SK-N-MC (cell line): ENCODE measurements around the gene ATG13.
"Not testable (repeated sequence)": the region's sequence is repeated elsewhere in the genome, so short reads cannot be mapped to it uniquely, and the experiment has no call there.

Experiments
- DNase-seq: peaks from one replicate; pipeline ENCODE4 v3.0.0-alpha.2; 2011; ENCODE audit warnings: low read depth, low spot score
- H3K27ac ChIP-seq: fragments of 200-600 bp; sonication (generic); 2 replicates; pipeline ENCODE4 v1.5.1; 2016; ENCODE audit warnings: mixed run types
- H3K36me3 ChIP-seq: fragments of 200-600 bp; sonication (generic); 2 replicates; pipeline ENCODE4 v1.6.1; 2017; ENCODE audit warnings: antibody characterized with exemption, low read length, mixed read lengths; ENCODE audit not compliant: insufficient read depth
- H3K4me3 ChIP-seq: fragments of 200-600 bp; sonication (generic); 2 replicates; pipeline ENCODE4 v1.5.1; 2016
- H3K9ac ChIP-seq: fragments of 200-600 bp; sonication (generic); 2 replicates; pipeline ENCODE4 v1.8.0; 2017; ENCODE audit warnings: mixed run types, mixed read lengths; ENCODE audit not compliant: insufficient read length
- H3K9me3 ChIP-seq: fragments of 200-600 bp; sonication (generic); 2 replicates; pipeline ENCODE4 v1.6.1; 2017; ENCODE audit warnings: low read depth, mild to moderate bottlenecking, antibody characterized with exemption, low read length, moderate library complexity, mixed read lengths
- EZH2 ChIP-seq: fragments of 200-600 bp; sonication (generic); IDR thresholded peaks from one replicate; pipeline ENCODE4 v1.6.1; 2017; ENCODE audit warnings: antibody characterized with exemption
- FOXP2 ChIP-seq: optimal IDR thresholded peaks from 2 replicates; pipeline ENCODE3; 2011; ENCODE audit warnings: mild to moderate bottlenecking, moderate library complexity; ENCODE audit not compliant: insufficient read depth; ENCODE audit errors: extremely low read length, control extremely low read depth
- POLR2AphosphoS5 ChIP-seq: IDR thresholded peaks from 2 replicates; pipeline ENCODE4 v1.6.1; 2012; ENCODE audit warnings: mild to moderate bottlenecking, low read depth, low read length, borderline replicate concordance

Gene ATG13

DNA sequence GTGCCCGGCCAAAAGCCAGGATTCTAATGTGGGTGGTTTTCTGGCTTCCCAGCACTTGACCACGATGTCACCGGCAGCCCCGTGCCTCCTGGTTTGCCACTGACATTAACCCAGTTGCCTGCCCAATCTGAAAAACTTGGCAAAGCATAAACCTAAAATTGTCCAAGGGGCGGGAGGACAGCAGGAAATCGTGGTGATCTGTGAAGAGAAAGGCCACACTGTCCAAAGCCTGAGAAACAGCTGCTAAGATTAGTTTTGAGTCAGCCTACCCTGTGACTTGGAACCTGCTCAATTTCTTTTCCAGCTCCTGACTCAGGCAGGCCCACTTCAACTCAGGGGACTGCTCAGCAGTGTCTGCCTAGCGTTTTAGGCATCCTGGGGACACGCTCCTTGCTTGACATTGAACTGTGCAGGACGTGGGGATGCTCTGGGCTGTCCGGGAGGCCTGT is 93.5 kb downstream of the ATG13 start:
- H3K36me3 ChIP-seq, result peaks cover under 1% of the 10 kb centered on the region; the same call in 1 of the 2 replicates
- H3K4me3 ChIP-seq, result no peak overlapping the region
- no peak overlapping the region for H3K27ac ChIP-seq
- DNase-seq, result no peak
- no peak overlapping the region for H3K9ac ChIP-seq
- TF ChIP-seq POLR2AphosphoS5 (no peak), EZH2 (no peak), FOXP2 (no peak)
- H3K9me3 ChIP-seq, result no peaks in the 10 kb centered on the region

DNA sequence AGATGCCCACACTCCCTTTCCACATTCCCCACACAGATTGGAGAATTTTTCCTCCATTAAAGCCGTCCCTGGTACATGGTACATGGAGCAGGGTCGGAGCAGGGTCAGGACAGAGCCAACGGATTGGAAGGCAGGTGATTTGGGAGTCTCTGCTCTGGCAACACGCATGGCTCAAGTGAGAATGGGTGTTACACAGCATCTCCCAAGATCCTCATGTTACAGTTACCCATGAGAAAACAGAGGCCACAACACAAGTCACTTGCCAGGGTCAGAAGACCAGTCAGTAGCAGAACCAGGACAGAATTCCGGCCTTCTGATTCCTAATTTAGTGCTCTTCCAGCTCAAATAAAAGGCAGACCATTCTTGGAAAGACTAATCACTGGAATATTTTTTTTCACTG is 94.0 kb downstream of the ATG13 start:
- H3K9ac ChIP-seq, result no peak overlapping the region
- no peak overlapping the region for H3K27ac ChIP-seq
- TF ChIP-seq EZH2 (no peak), POLR2AphosphoS5 (no peak), FOXP2 (no peak)
- H3K36me3 ChIP-seq, result no peaks in the 10 kb centered on the region
- H3K9me3 ChIP-seq, result no peaks in the 10 kb centered on the region
- no peak overlapping the region for H3K4me3 ChIP-seq
- DNase-seq, result no peak

DNA sequence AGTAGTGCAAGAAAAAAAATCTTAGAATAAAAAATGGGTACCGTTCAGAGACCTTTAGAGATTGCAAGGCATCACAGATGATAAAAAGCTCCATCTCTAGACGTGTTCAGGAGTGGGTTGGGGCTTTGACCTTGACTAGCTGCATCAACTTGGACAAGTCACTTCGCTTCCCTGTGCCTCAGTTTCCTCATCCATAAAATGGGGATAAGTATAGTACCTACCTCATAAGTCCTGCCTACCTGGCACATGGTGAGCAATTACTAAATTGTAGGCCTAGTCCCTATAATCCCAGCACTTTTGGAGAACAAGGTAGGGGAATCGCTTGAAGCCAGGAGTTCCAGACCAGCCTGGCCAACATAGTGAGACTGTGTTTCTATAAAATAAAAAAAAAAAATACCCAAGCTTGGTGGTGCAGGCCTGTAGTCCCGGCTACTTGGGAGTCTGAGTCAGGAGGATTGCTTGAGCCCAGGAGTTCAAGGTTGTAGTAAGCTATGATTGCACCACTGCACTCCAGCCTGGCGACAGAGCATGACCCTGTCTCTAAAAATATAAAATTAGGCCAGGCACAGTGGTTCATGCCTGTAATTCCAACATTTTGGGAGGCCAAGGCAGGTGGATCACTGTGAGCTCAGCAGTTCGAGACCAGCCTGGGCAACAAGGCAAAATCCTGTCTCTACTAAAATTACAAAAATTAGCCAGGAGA is 95.7 kb downstream of the ATG13 start:
- Histone ChIP-seq H3K4me3 (no peak overlapping the region), H3K9ac (no peak overlapping the region), H3K9me3 (no peaks in the 10 kb centered on the region), H3K36me3 (no peaks in the 10 kb centered on the region), H3K27ac (no peak overlapping the region)
- no peak for TF ChIP-seq POLR2AphosphoS5
- no peak for TF ChIP-seq FOXP2
- no peak for TF ChIP-seq EZH2
- no peak for DNase-seq

DNA sequence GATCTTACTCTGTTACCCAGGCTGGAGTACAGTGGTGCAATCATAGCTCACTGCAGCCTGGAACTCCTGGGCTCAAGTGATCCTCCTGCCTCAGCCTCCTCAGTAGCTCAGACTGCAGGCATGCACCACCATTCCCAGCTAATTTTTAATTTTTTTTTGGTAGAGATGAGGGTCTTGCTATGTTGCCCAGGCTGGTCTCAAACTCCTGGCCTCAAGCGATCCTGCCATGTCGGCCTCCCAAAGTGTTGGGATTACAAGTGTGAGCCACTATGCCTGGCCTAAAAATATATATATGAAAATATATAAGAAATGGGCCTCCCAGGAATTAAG is 100.4 kb downstream of the ATG13 start:
- H3K4me3 ChIP-seq, H3K27ac ChIP-seq, H3K36me3 ChIP-seq, H3K9ac ChIP-seq, H3K9me3 ChIP-seq, DNase-seq: not testable (repeated sequence)

DNA sequence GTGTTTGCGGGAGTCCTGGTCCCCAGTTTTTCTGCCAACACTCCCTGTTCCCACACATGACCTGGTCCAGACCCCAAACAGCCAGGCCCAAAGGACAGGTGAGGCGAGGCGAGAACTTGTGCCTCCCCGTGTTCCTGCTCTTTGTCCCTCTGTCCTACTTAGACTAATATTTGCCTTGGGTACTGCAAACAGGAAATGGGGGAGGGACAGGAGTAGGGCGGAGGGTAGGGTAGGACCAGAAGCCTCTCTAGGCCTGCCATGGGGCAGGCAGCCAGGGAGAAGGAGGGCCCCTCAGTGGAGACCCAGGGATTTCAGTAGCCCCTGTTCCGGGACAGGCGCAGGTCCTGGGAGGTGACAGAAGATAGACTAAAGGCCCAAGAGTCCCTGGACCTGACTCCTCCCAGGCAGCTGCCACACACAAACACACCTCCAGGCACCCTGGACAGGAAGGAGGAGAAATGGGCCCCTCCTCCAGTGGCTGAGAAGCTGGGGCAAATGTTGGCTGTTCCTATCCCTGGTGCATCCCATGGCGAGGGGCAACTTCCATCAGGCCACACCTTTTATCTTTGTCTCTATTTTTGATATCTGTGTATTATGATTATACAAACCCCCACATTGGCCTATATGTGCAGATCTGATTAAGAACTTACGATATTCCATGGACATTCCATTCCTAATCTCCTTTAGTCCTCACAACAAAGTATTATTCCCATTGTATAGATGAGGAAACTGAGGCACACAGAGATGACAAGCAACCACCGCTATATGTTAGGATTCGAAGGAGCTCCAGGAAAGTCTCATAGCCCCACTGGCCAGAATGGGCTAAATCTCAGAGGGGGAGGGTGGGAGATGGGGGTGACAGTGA is 101.0 kb downstream of the ATG13 start:
- H3K9me3 ChIP-seq, result no peaks in the 10 kb centered on the region
- no peaks in the 10 kb centered on the region for H3K36me3 ChIP-seq
- H3K4me3 ChIP-seq, result no peak overlapping the region
- no peak for DNase-seq
- H3K9ac ChIP-seq, result no peak overlapping the region
- TF ChIP-seq FOXP2, result no peak
- TF ChIP-seq EZH2, result no peak
- TF ChIP-seq POLR2AphosphoS5, result no peak
- H3K27ac ChIP-seq, result no peak overlapping the region

DNA sequence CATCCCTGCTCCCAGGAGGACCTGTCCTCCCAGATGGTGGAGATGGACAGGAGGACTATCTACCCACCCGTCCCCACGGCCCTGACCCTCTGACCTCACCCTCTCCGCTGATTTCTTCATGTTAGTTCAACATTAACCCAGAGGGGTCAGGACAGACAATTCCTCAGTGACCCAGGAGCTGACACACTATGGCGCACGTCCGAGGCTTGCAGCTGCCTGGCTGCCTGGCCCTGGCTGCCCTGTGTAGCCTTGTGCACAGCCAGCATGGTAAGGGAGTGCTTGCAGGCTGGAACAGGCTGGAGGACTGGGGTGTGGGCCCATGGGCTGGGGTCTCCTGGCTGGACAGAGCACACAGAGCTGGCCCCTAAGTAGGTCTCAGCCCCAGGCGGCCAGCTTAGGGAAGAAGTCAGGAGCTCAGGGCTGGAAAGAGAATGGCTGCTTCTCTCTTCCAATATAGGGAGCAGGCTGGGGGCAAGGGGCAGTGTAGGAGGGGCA is 101.7 kb downstream of the ATG13 start, which contains the start of gene F2:
TSS of gene F2 (plus strand) at position 166 of the 495 bp plus-strand sequence. CDS start at position 189, 23 bp downstream.
- H3K4me3 ChIP-seq, result no peak within 1 kb of the TSS
- no peaks in the 10 kb centered on the region for H3K36me3 ChIP-seq
- no peak within 1 kb of the TSS for H3K9ac ChIP-seq
- H3K27ac ChIP-seq, result no peak within 1 kb of the TSS
- TF ChIP-seq EZH2 (no peak), FOXP2 (no peak)
- DNase-seq, result no peak
- H3K9me3 ChIP-seq, result no peaks in the 10 kb centered on the region

DNA sequence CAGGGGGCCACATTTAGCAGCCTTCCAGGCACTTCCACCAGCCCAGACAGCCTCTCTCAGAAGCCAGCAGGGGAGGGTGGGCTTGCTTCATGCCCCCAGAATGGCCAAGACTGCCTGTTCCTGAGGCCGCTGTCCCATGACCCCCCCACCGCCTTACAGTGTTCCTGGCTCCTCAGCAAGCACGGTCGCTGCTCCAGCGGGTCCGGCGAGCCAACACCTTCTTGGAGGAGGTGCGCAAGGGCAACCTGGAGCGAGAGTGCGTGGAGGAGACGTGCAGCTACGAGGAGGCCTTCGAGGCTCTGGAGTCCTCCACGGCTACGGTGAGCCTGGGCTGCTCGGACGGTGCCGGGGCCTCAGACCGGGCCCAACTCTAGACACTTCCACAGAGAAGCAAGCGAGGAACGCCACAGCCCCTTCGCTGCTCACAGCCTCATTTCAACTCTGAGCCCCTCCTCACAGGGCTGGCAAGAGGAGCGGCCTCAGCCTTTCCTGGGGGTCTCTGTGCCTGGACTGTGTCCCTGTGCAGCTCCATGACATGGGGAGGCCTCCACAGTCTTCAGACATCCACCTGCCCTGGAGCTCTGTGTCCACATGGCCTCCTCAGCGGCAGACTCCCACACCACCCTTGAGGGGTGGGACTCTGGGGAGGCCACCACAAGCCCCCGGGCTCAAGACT is 102.3 kb downstream of the ATG13 start:
- H3K27ac ChIP-seq, result no peak overlapping the region
- DNase-seq, result no peak
- no peak overlapping the region for H3K4me3 ChIP-seq
- TF ChIP-seq EZH2, result no peak
- no peak for TF ChIP-seq POLR2AphosphoS5
- no peak for TF ChIP-seq FOXP2
- no peak overlapping the region for H3K9ac ChIP-seq
- H3K36me3 ChIP-seq, result no peaks in the 10 kb centered on the region
- H3K9me3 ChIP-seq, result no peaks in the 10 kb centered on the region

DNA sequence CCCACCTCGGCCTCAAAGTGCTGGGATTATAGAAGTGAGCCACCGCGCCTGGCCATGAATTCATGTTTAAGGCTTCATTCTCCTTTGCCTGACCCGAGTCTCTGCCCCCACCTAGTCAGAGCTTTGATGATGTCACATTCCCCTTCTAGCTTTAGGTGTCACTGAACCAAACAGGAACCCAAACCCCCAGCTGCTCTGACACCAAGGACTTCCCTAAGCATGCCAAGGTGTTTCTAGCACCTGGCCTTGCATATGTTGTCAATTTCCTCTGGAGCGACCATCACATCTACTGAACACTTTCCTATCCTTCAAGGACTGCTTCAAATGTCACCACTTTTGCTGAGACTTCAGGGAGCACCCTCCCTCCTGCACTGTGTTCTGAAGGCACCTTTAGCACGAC is 103.9 kb downstream of the ATG13 start:
- H3K36me3 ChIP-seq, result no peaks in the 10 kb centered on the region
- H3K4me3 ChIP-seq, result no peak overlapping the region
- H3K27ac ChIP-seq, result no peak overlapping the region
- DNase-seq, result no peak
- H3K9ac ChIP-seq, result no peak overlapping the region
- no peak for TF ChIP-seq FOXP2
- TF ChIP-seq POLR2AphosphoS5, result no peak
- TF ChIP-seq EZH2, result no peak
- no peaks in the 10 kb centered on the region for H3K9me3 ChIP-seq
